ENCODE data around the gene PCNT. TPM values are rescaled to one million over a fixed set of nuclear protein-coding genes. Genes with fewer than 3 reads are reported as not detected.

PCNT gene
- total RNA-seq, 1 experiment from 2014 or later, result 41.0 TPM

GRCh38 chr21:46347791-46348381 lies 23.9 kb downstream of the PCNT start:
- DNase-seq (ENCODE audit: low spot score), result peak; percentile 39
- CTCF ChIA-PET, result interaction anchor here (0.9 kb wide), 1 partner anchor 292 kb away, joined by 4 read pairs; no protein-coding TSS in a partner anchor

GRCh38 chr21:46349134-46349760 lies 25.3 kb downstream of the PCNT start:
- no peak for TF ChIP-seq ZNF512 (CRISPR knock-in tag; IDR thresholded peaks at IDR 0.05; ENCODE audit: borderline replicate concordance)
- TF ChIP-seq SP1 (CRISPR knock-in tag; conservative IDR thresholded peaks at IDR 0.05), result no peak
- TF ChIP-seq MLX (CRISPR knock-in tag; IDR thresholded peaks at IDR 0.05), result no peak
- no peak for TF ChIP-seq USF2 (CRISPR knock-in tag; IDR thresholded peaks at IDR 0.05)
- Mint-ChIP-seq H3K27me3 (ENCODE audit: low read depth) (no peaks in the 10 kb centered on the region), H3K9me3 (no peaks in the 10 kb centered on the region), H3K36me3 (peaks cover 66% of the 10 kb centered on the region), H3K4me3 (no peak overlapping the region), H3K27ac (no peak overlapping the region), H3K4me1 (no peaks in the 10 kb centered on the region)
- CTCF ChIA-PET, result no interaction called here
- no peak for DNase-seq (ENCODE audit: low spot score)
- ATAC-seq, result no peak
- POLR2A ChIA-PET, result no interaction called here

More at GRCh38 chr21:46347791-46348381, 23.9 kb downstream of the PCNT start:
- no peak overlapping the region for H3K27ac Mint-ChIP-seq
- H3K4me1 Mint-ChIP-seq, result no peaks in the 10 kb centered on the region
- peaks cover 57% of the 10 kb centered on the region for H3K36me3 Mint-ChIP-seq
- H3K27me3 Mint-ChIP-seq (ENCODE audit: low read depth), result no peaks in the 10 kb centered on the region
- no peak overlapping the region for H3K4me3 Mint-ChIP-seq
- no peak for TF ChIP-seq PRDM15 (CRISPR knock-in tag; IDR thresholded peaks at IDR 0.05)
- no peak for TF ChIP-seq ZBTB43 (CRISPR knock-in tag; IDR thresholded peaks at IDR 0.05)
- no peak for TF ChIP-seq ZNF423 (CRISPR knock-in tag; IDR thresholded peaks at IDR 0.05)
- no peak for TF ChIP-seq TCF7 (CRISPR knock-in tag; IDR thresholded peaks at IDR 0.05; ENCODE audit: low read depth)
- no peak for TF ChIP-seq ZNF232 (CRISPR knock-in tag; IDR thresholded peaks at IDR 0.05)
- no peak for TF ChIP-seq RELA (CRISPR knock-in tag; IDR thresholded peaks at IDR 0.05; ENCODE audit: borderline replicate concordance)
- TF ChIP-seq MLX (CRISPR knock-in tag; IDR thresholded peaks at IDR 0.05), result no peak
- no peak for TF ChIP-seq PRRX2 (CRISPR knock-in tag; IDR thresholded peaks at IDR 0.05)
- no peak for TF ChIP-seq SOX15 (CRISPR knock-in tag; IDR thresholded peaks at IDR 0.05)
- TF ChIP-seq ZNF512 (CRISPR knock-in tag; IDR thresholded peaks at IDR 0.05; ENCODE audit: borderline replicate concordance), result no peak
- no peak for TF ChIP-seq FOXK1 (CRISPR knock-in tag; IDR thresholded peaks at IDR 0.05)
- POLR2A ChIA-PET, result no interaction called here
- ATAC-seq, result no peak; the same call in 1 of the 2 replicates
- H3K9me3 Mint-ChIP-seq, result no peaks in the 10 kb centered on the region
